A172 (cell line): Measurements from ENCODE around the gene AK5. TPM values are rescaled to one million over a fixed set of nuclear protein-coding genes. Genes with fewer than 3 reads are reported as not detected.
"Not testable (repeated sequence)": the region's sequence is repeated elsewhere in the genome, so short reads cannot be mapped to it uniquely, and the experiment has no call there.

ENCODE experiments used
- DNase-seq: peaks from one replicate; pipeline ENCODE4 v3.0.0-alpha.2; 2015; ENCODE audit warnings: low spot score
- total RNA-seq: library from RNA; depleted of rRNA; stranded (reverse); fragments of >200 nt; shearing (Covaris generic); gene quantifications from 2 replicates; pipeline ENCODE4 v1.2.3, GENCODE V29; 2014

Gene AK5
- total RNA-seq, 1 experiment from 2014 or later = 2.0 TPM

- no peak for DNase-seq
These were observed 5.7 kb downstream of the AK5 start for GRCh38 chr1:77287535-77287934.

GRCh38 chr1:77288275-77288674, 6.5 kb downstream of the AK5 start:
- no peak for DNase-seq

- DNase-seq = no peak
These were observed 8.8 kb downstream of the AK5 start for GRCh38 chr1:77290576-77290975.

GRCh38 chr1:77292551-77292950, 10.7 kb downstream of the AK5 start:
- no peak for DNase-seq

- DNase-seq = no peak
These were observed 18.7 kb downstream of the AK5 start for GRCh38 chr1:77300566-77300965.

- no peak for DNase-seq
These were observed 21.6 kb downstream of the AK5 start for GRCh38 chr1:77303387-77303786.

- no peak for DNase-seq
These were observed 27.2 kb downstream of the AK5 start for GRCh38 chr1:77308889-77309621.

- no peak for DNase-seq
These were observed 29.1 kb downstream of the AK5 start for GRCh38 chr1:77310924-77311323.

- not testable (repeated sequence) for DNase-seq
These were observed 30.5 kb downstream of the AK5 start for GRCh38 chr1:77312364-77312763.

GRCh38 chr1:77313491-77313890, 31.7 kb downstream of the AK5 start:
- peak; percentile 5 for DNase-seq

GRCh38 chr1:77316006-77316405, 34.2 kb downstream of the AK5 start:
- DNase-seq = no peak

GRCh38 chr1:77316966-77317365, 35.1 kb downstream of the AK5 start:
- no peak for DNase-seq

GRCh38 chr1:77319036-77319705, 37.4 kb downstream of the AK5 start:
- no peak for DNase-seq

- DNase-seq = peak; percentile 77
These were observed 40.5 kb downstream of the AK5 start for GRCh38 chr1:77322061-77322900.

GRCh38 chr1:77333501-77333900, 51.7 kb downstream of the AK5 start:
- no peak for DNase-seq

GRCh38 chr1:77336729-77337128, 54.9 kb downstream of the AK5 start:
- DNase-seq = no peak

- DNase-seq = no peak
These were observed 57.5 kb downstream of the AK5 start for GRCh38 chr1:77339326-77339725.

- no peak for DNase-seq
These were observed 59.4 kb downstream of the AK5 start for GRCh38 chr1:77341195-77341594.

GRCh38 chr1:77342745-77343144, 60.9 kb downstream of the AK5 start:
- no peak for DNase-seq

- DNase-seq = peak; percentile 90
These were observed 65.8 kb downstream of the AK5 start for GRCh38 chr1:77347646-77348045.

GRCh38 chr1:77348549-77348948, 66.7 kb downstream of the AK5 start:
- no peak for DNase-seq

- no peak for DNase-seq
These were observed 67.5 kb downstream of the AK5 start for GRCh38 chr1:77349275-77349674.
